ENCODE results near the gene CA11. TPM values are rescaled to one million over a fixed set of nuclear protein-coding genes. Genes with fewer than 3 reads are reported as not detected.

CA11 gene
- total RNA-seq, 6 experiments from 2014 or later, result 0.53 to 2.5 (median 1.4) TPM

DNA sequence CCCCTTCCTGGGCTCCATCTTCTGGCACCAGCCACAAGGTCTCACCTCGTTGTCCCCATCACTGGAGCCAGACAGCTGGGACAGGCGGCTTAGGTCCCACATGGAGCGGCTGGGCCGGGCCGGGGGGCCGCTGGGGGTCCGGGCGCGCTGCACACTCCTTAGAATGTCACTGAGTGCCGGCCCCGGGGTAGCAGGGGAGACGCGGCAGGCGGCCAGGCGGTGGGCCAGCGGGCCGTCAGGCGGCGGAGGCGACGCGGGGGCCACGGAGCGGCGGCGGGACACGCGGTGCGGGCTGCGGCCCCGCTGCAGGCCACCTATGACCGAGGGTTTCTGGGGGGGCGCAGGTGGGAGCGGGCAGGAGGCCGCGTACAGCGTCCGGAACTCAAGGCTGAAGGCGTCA, 42.5 kb downstream of the CA11 start:
- TF ChIP-seq, protein P1, sequence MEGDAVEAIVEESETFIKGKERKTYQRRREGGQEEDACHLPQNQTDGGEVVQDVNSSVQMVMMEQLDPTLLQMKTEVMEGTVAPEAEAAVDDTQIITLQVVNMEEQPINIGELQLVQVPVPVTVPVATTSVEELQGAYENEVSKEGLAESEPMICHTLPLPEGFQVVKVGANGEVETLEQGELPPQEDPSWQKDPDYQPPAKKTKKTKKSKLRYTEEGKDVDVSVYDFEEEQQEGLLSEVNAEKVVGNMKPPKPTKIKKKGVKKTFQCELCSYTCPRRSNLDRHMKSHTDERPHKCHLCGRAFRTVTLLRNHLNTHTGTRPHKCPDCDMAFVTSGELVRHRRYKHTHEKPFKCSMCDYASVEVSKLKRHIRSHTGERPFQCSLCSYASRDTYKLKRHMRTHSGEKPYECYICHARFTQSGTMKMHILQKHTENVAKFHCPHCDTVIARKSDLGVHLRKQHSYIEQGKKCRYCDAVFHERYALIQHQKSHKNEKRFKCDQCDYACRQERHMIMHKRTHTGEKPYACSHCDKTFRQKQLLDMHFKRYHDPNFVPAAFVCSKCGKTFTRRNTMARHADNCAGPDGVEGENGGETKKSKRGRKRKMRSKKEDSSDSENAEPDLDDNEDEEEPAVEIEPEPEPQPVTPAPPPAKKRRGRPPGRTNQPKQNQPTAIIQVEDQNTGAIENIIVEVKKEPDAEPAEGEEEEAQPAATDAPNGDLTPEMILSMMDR (IDR thresholded peaks at IDR 0.05), result no peak
- no peak for DNase-seq
- no peaks in the 10 kb centered on the region; the same call in none of the 2 replicates for H3K27me3 Mint-ChIP-seq (ENCODE audit: insufficient read depth)
- H3K27ac Mint-ChIP-seq, result no peak overlapping the region
- no peaks in the 10 kb centered on the region for H3K36me3 Mint-ChIP-seq (ENCODE audit: low read depth)
- no peak overlapping the region for H3K4me3 Mint-ChIP-seq
- H3K4me1 Mint-ChIP-seq (ENCODE audit: low read depth), result no peaks in the 10 kb centered on the region
- no peaks in the 10 kb centered on the region for H3K9me3 Mint-ChIP-seq

DNA sequence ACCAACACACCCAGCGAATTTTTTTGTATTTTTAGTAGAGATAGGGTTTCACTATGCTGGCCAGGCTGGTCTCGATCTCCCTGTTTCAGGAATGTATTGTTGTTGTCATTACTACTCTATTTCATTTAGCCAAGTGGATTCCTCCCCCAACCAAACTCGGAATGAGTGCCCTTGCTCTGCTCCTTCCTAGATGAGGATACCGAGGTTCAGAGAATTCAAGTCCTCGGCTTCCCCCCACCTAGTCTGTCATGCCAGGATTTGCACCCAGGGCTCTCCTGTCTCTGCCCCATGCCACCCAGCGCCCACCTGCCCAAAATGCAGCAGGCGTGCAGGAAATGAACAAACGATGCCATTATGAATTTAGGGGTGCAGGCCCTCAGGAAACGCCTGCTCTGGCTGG, 43.0 kb downstream of the CA11 start:
- Mint-ChIP-seq H3K9me3 (no peaks in the 10 kb centered on the region), H3K4me3 (no peak overlapping the region), H3K36me3 (ENCODE audit: low read depth) (no peaks in the 10 kb centered on the region), H3K27ac (no peak overlapping the region), H3K27me3 (ENCODE audit: insufficient read depth) (no peaks in the 10 kb centered on the region; the same call in none of the 2 replicates), H3K4me1 (ENCODE audit: low read depth) (no peaks in the 10 kb centered on the region)
- TF ChIP-seq, protein P1 (IDR thresholded peaks at IDR 0.05), result no peak
- no peak for DNase-seq

DNA sequence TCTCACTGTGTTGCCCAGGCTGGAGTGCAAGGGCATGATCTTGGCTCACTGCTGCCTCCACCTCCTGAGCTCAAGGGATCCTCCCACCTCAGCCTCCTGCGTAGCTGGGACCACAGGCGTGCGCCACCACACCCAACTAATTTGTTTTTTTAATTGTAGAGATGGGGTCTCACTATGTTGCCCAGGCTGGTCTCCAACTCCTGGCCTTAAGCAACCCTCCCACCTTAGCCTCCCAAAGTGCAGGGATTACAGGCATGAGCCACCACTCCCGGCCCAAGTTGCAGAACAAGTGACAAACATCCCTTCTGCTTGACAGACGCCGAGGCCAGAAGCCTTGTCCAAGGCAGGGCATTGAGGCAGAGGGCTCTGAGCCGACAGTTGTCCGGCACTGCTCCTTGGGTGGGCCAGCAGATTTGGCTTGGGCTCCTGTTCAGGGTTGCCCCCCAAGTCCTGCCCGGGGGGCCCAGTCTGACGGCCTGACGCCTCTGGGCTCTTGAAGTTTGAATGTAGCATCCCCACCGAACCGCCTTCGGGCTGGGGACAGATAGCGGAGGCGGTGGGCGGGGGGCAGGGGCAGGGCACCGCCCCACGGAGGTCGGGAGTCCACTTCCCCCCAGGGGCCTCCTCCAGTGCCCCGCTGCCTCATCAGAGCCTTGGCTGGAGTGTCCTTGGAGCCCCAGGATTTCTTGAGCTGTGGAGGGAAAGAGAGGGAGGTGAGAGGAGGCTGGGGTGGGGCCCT, 45.1 kb downstream of the CA11 start:
- no peak for DNase-seq
- H3K4me1 Mint-ChIP-seq (ENCODE audit: low read depth), result no peaks in the 10 kb centered on the region
- H3K9me3 Mint-ChIP-seq, result no peaks in the 10 kb centered on the region
- TF ChIP-seq, protein P1 (IDR thresholded peaks at IDR 0.05), result no peak
- no peaks in the 10 kb centered on the region; the same call in none of the 2 replicates for H3K27me3 Mint-ChIP-seq (ENCODE audit: insufficient read depth)
- H3K27ac Mint-ChIP-seq, result no peak overlapping the region
- H3K36me3 Mint-ChIP-seq (ENCODE audit: low read depth), result no peaks in the 10 kb centered on the region
- no peak overlapping the region for H3K4me3 Mint-ChIP-seq

DNA sequence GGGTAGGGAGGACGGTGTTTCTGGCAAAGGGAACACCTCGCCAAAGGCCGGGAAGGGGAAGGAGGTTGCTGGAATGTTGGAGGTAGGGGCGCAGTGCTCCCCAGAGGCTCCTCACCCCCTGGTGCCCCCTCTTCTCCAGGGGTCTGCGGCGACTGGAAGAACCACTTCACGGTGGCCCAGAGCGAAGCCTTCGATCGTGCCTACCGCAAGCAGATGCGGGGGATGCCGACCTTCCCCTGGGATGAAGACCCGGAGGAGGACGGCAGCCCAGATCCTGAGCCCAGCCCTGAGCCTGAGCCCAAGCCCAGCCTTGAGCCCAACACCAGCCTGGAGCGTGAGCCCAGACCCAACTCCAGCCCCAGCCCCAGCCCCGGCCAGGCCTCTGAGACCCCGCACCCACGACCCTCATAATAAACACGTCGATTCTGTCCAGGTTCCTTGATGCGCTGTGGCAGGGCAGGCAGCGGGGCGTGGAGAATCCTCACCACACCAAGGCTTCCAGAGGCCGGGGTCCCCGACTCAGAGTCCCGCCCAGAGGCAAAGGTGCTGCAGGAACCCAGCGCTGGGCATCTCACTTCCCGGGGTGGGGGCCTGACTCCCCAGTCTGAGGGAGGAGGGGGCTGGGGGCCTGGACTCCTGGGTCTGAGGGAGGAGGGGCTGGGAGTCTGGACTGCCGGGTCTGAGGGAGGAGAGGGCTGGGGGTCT, 46.8 kb downstream of the CA11 start:
- Mint-ChIP-seq H3K27me3 (ENCODE audit: insufficient read depth) (peaks cover 2% of the 10 kb centered on the region), H3K9me3 (no peaks in the 10 kb centered on the region), H3K4me3 (no peak overlapping the region), H3K27ac (no peak overlapping the region), H3K36me3 (ENCODE audit: low read depth) (no peaks in the 10 kb centered on the region), H3K4me1 (ENCODE audit: low read depth) (no peaks in the 10 kb centered on the region)
- TF ChIP-seq, protein P1 (IDR thresholded peaks at IDR 0.05), result no peak
- DNase-seq, result no peak

DNA sequence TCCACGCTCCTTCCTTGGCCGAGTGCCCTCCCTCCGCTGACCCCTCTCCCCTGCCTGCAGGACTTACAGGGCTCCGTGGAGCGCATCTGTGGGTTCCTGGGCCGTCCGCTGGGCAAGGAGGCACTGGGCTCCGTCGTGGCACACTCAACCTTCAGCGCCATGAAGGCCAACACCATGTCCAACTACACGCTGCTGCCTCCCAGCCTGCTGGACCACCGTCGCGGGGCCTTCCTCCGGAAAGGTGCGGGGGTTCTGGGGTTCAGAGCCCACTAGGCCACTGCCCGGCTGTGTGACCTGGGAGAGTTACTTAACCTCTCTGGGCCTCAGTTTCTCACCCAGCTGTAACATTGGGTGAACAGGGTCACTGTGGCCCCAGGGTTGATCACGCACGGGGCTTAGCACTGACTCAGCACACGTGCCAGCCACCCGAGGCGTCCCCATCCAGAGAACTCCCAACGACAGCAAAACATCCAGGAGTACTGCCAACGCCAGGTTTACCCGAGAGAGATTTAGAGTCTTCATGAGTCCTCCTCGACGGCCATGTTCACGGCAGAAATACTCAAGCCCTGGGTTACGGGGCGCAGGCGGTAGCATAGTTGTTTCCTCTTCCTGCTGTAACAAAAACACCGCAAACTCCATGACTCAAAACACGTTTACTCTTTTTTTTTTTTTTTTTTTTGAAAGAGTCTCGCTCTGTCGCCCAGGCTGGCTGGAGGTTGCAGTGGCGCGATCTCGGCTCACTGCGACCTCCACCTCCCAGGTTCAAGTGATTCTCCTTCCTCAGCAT, 49.1 kb downstream of the CA11 start:
- H3K4me1 Mint-ChIP-seq (ENCODE audit: low read depth), result no peaks in the 10 kb centered on the region
- no peak overlapping the region for H3K27ac Mint-ChIP-seq
- no peaks in the 10 kb centered on the region for H3K36me3 Mint-ChIP-seq (ENCODE audit: low read depth)
- no peak overlapping the region for H3K4me3 Mint-ChIP-seq
- peaks cover 2% of the 10 kb centered on the region for H3K27me3 Mint-ChIP-seq (ENCODE audit: insufficient read depth)
- DNase-seq, result no peak
- H3K9me3 Mint-ChIP-seq, result no peaks in the 10 kb centered on the region
- TF ChIP-seq, protein P1 (IDR thresholded peaks at IDR 0.05), result no peak

All from HFFc6 (cell line).